ENCODE data around the gene NES.

Gene NES

GRCh38 chr1:156618853-156619581 is 58.2 kb downstream of the NES start, which contains the start of gene HAPLN2:
TSS of gene HAPLN2 (plus strand) at chr1:156619415. CDS start at chr1:156623491, 4,076 bp downstream.
- DNase-seq: no peak

All from GF-D8 (cell line).